Ishikawa (cell line): Measurements from ENCODE around the gene TAS2R40.

Experiments used
- CEBPB ChIP-seq: IDR thresholded peaks from 2 replicates; pipeline ENCODE4 v1.6.1; 2012
- CREB1 ChIP-seq: IDR thresholded peaks from 2 replicates; pipeline ENCODE4 v1.6.1; 2012; ENCODE audit warnings: low read depth
- EGR1 ChIP-seq: IDR thresholded peaks from 2 replicates; pipeline ENCODE4 v1.6.1; 2012
- EP300 ChIP-seq: IDR thresholded peaks from 2 replicates; pipeline ENCODE4 v1.6.1; 2012; ENCODE audit warnings: borderline replicate concordance
- FOXM1 ChIP-seq: IDR thresholded peaks from 2 replicates; pipeline ENCODE4 v1.6.1; 2012; ENCODE audit warnings: low read depth, borderline replicate concordance
- MAX ChIP-seq: IDR thresholded peaks from 2 replicates; pipeline ENCODE4 v1.6.1; 2012
- NFIC ChIP-seq: IDR thresholded peaks from 2 replicates; pipeline ENCODE4 v1.6.1; 2012
- RAD21 ChIP-seq: IDR thresholded peaks from 2 replicates; pipeline ENCODE4 v1.6.1; 2012; ENCODE audit warnings: low read depth
- REST ChIP-seq: IDR thresholded peaks from 2 replicates; pipeline ENCODE4 v1.6.1; 2012; ENCODE audit warnings: low read depth, mild to moderate bottlenecking
- TAF1 ChIP-seq: IDR thresholded peaks from 2 replicates; pipeline ENCODE4 v1.6.1; 2012; ENCODE audit warnings: low read depth, mild to moderate bottlenecking
- TCF12 ChIP-seq: IDR thresholded peaks from 2 replicates; pipeline ENCODE4 v1.6.1; 2012; ENCODE audit warnings: low read depth
- TEAD4 ChIP-seq: IDR thresholded peaks from 2 replicates; pipeline ENCODE4 v1.6.1; 2012
- USF1 ChIP-seq: IDR thresholded peaks from 2 replicates; pipeline ENCODE4 v1.6.1; 2012
- YY1 ChIP-seq: IDR thresholded peaks from 2 replicates; pipeline ENCODE4 v1.6.1; 2012; ENCODE audit warnings: low read depth
- ZBTB7A ChIP-seq: IDR thresholded peaks from 2 replicates; pipeline ENCODE4 v1.6.1; 2012; ENCODE audit warnings: low read depth

The TAS2R40 gene

GRCh38 chr7:143221737-143222136 lies at the start of gene TAS2R40:
Gene TAS2R40, plus strand, starts transcription at chr7:143222037. Its CDS starts 42 bp downstream, at chr7:143222079.
- TF ChIP-seq RAD21 = no peak

- peak; percentile 74 for TF ChIP-seq NFIC
- TF ChIP-seq TCF12 = no peak
Observed at GRCh38 chr7:143172354-143172753, 49.5 kb upstream of the TAS2R40 start.

GRCh38 chr7:143176128-143176527 lies 45.7 kb upstream of the TAS2R40 start:
- no peak for TF ChIP-seq USF1

- no peak for TF ChIP-seq MAX
- TF ChIP-seq TAF1 = no peak
- no peak for TF ChIP-seq USF1
- TF ChIP-seq CREB1 = no peak
- TF ChIP-seq ZBTB7A = no peak
- TF ChIP-seq NFIC = no peak
- TF ChIP-seq EGR1 = no peak
- TF ChIP-seq CEBPB = no peak
- TF ChIP-seq TCF12 = no peak
- no peak for TF ChIP-seq EP300
- no peak for TF ChIP-seq RAD21
- TF ChIP-seq REST = no peak
- no peak for TF ChIP-seq FOXM1
- no peak for TF ChIP-seq YY1
- TF ChIP-seq TEAD4 = no peak
Observed at GRCh38 chr7:143177374-143178119, 44.3 kb upstream of the TAS2R40 start.

- TF ChIP-seq YY1 (no peak), CREB1 (no peak), CEBPB (no peak), EGR1 (no peak), EP300 (no peak), ZBTB7A (no peak), REST (no peak), NFIC (no peak), TEAD4 (no peak), MAX (no peak), USF1 (no peak)
Observed at GRCh38 chr7:143181349-143181748, 40.5 kb upstream of the TAS2R40 start.

- TF ChIP-seq FOXM1 = no peak
- no peak for TF ChIP-seq TEAD4
Observed at GRCh38 chr7:143183024-143183423, 38.8 kb upstream of the TAS2R40 start, which contains the start of gene TAS2R39. Gene TAS2R39, plus strand, starts transcription at chr7:143183419. Its CDS starts 0 bp downstream, at chr7:143183419.

GRCh38 chr7:143185551-143185950 lies 36.3 kb upstream of the TAS2R40 start:
- no peak for TF ChIP-seq USF1
- TF ChIP-seq REST = no peak
